T-helper 1 cell treated with Interleukin-12 subunit alpha and Interleukin-12 subunit beta and Interleukin-4 antibody, amounts not matched to agents 30 μg/mL and 1 μg/mL, for 36 hours (primary cell): ENCODE measurements around the gene TYW3.

ENCODE experiments used
- H3K27ac Mint-ChIP-seq: one replicate; pipeline ENCODE4 v1.8.0; 2021; ENCODE audit warnings: mild to moderate bottlenecking, mixed read lengths
- H3K27me3 Mint-ChIP-seq: one replicate; pipeline ENCODE4 v1.8.0; 2021; ENCODE audit warnings: low read depth, mixed read lengths
- H3K36me3 Mint-ChIP-seq: one replicate; pipeline ENCODE4 v1.8.0; 2021; ENCODE audit warnings: low read depth, mixed read lengths
- H3K4me1 Mint-ChIP-seq: one replicate; pipeline ENCODE4 v1.8.0; 2021; ENCODE audit warnings: low read depth, mixed read lengths
- H3K4me3 Mint-ChIP-seq: one replicate; pipeline ENCODE4 v1.8.0; 2021; ENCODE audit warnings: mild to moderate bottlenecking, moderate library complexity, mixed read lengths
- H3K9me3 Mint-ChIP-seq: one replicate; pipeline ENCODE4 v1.8.0; 2021; ENCODE audit warnings: mixed read lengths

The TYW3 gene

DNA sequence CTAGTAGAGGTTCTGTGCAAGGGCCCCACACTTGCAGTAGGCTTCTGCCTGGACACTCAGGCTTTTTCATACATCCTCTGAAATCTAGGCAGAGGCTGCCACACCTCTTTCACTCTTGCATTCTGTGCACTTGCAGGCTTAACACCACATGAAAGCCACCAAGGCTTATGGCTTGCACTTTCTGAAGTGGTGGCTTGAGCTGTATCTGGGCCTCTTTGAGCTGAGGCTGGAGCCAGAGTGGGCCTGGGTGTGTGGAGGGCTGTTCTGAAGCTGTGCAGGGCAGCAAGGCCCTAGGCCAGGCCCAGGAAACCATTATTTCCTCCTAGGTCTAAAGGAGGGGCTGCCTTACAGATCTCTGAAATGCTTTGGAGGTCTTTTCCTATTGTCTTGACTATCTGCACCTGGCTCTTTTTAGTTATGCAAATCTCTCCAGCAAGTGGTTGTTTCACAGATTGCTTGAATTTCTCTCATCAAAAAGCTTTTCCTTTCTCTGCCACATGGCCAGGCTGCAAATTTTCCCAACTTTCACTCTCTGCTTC is 66.2 kb downstream of the TYW3 start:
- Mint-ChIP-seq H3K9me3 (no peaks in the 10 kb centered on the region), H3K27ac (no peak overlapping the region), H3K36me3 (no peaks in the 10 kb centered on the region), H3K4me1 (no peaks in the 10 kb centered on the region), H3K27me3 (peaks cover 3% of the 10 kb centered on the region), H3K4me3 (no peak overlapping the region)

DNA sequence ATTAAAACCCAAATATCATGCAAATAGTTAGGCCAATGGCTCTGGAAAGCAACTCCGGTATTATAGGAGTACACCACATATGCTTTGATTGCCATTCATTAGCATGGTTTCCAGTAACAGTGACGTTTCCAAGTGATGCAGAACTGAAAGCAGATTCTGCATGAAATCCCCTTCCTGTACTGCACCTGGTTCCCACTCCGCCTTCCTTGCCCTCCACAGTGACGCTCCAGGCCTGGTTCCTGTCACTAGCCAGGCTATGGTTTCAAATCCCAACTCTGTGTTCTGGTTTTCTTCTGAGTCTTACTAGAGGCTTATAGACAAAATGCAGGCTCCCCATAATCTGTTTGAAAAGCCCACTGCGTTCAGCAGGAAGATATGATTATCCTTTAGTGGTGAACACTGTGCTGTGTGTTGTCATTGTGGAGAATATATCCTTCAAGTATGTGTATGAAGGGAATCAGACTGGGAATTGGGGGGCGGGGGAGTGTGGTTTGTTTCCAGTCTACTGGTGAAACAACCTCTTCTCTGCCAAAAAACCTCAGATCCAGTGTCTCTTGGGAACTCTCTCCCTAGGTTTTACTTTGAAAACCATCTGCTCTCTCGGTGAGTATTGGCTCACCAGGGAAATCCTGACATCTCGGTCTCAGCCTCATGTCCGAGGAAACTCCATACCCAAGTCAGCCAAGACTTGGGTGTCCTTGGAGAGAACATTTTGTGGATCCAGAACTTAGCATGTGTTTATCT is 78.7 kb downstream of the TYW3 start:
- H3K4me3 Mint-ChIP-seq = no peak overlapping the region
- no peaks in the 10 kb centered on the region for H3K9me3 Mint-ChIP-seq
- H3K27ac Mint-ChIP-seq = no peak overlapping the region
- H3K4me1 Mint-ChIP-seq = no peaks in the 10 kb centered on the region
- H3K36me3 Mint-ChIP-seq = no peaks in the 10 kb centered on the region
- no peaks in the 10 kb centered on the region for H3K27me3 Mint-ChIP-seq

GRCh38 chr1:74812180-74812541 is 79.2 kb downstream of the TYW3 start:
- Mint-ChIP-seq H3K27ac (no peak overlapping the region), H3K4me3 (no peak overlapping the region), H3K9me3 (no peaks in the 10 kb centered on the region), H3K4me1 (no peaks in the 10 kb centered on the region), H3K36me3 (no peaks in the 10 kb centered on the region), H3K27me3 (no peaks in the 10 kb centered on the region)
